GM12878 (cell line): ENCODE results near the gene GMPPA. TPM values are rescaled to one million over a fixed set of nuclear protein-coding genes. Genes with fewer than 3 reads are reported as not detected.

Experiments
- ATAC-seq: fragments of 200-7000 bp; cut with Tn5 transposase; 3 replicates; pipeline ENCODE4 v1.9.1; 2020; ENCODE audit warnings: mild to moderate bottlenecking, moderate library complexity
- BruUV-seq: library from RNA; stranded (reverse); fragments of 400-500 nt; replicated peaks from 2 replicates; lab custom pipeline; 2021; lab: Mats Ljungman, UMichigan
- CTCF ChIA-PET: fragments of 300-600 bp; sonication (Branson Sonifier 250); formaldehyde crosslinking; extraction: SDS; loops from one replicate; lab custom pipeline; 2021; ENCODE audit warnings: inconsistent platforms; lab: Yijun Ruan, JAX
- POLR2A ChIA-PET: fragments of 350-600 bp; formaldehyde crosslinking; extraction: SDS; loops from one replicate; lab custom pipeline; 2021; ENCODE audit warnings: inconsistent platforms; lab: Charles Lee
- RAD21 ChIA-PET: fragments of 300-600 bp; sonication (Branson Sonifier 250); formaldehyde crosslinking; loops from one replicate; lab custom pipeline; 2023; ENCODE audit warnings: antibody characterized with exemption; ENCODE audit not compliant: unreplicated experiment; lab: Charles Lee
- SMC1A ChIA-PET: fragments of 300-600 bp; sonication (Branson Sonifier 250); formaldehyde crosslinking; loops from one replicate; lab custom pipeline; 2023; ENCODE audit not compliant: unreplicated experiment, uncharacterized antibody; lab: Charles Lee
- DNase-seq: peaks from one replicate; pipeline ENCODE4 v3.0.0-alpha.2; 2011; ENCODE audit warnings: low read depth, low spot score
- FAIRE-seq: peaks from 3 replicates; lab custom pipeline; 2011; peaks lifted over from hg19 to GRCh38; lab: Jason Lieb, UNC
- H2AFZ ChIP-seq: 2 replicates; pipeline ENCODE4 v1.6.0; 2011; ENCODE audit warnings: low read depth, low read length, control low read depth; ENCODE audit not compliant: control insufficient read depth
- H3K27ac ChIP-seq: 2 replicates; pipeline ENCODE4 v1.5.1; 2011; ENCODE audit warnings: control low read depth; ENCODE audit not compliant: control insufficient read depth, insufficient read depth
- H3K27me3 ChIP-seq, 2 experiments: replicated peaks in 1 of 2; 2 replicates each; pipeline versions ENCODE4 v1.6.0 to v1.6.1; 2011; ENCODE audit warnings: low read length in 1 of 2; ENCODE audit not compliant: control insufficient read depth in 2 of 2, insufficient read depth in 2 of 2
- H3K36me3 ChIP-seq, 2 experiments: 2 replicates each; pipeline ENCODE4 v1.5.1; 2011; ENCODE audit warnings: low read length in 1 of 2; ENCODE audit not compliant: control insufficient read depth in 2 of 2, insufficient read depth in 2 of 2
- H3K4me1 ChIP-seq: 2 replicates; pipeline ENCODE4 v1.6.1; 2011; ENCODE audit warnings: mild to moderate bottlenecking, low read length, moderate library complexity, mixed read lengths; ENCODE audit not compliant: control insufficient read depth, insufficient read depth
- H3K4me2 ChIP-seq: 2 replicates; pipeline ENCODE4 v1.6.0; 2011; ENCODE audit warnings: control low read depth; ENCODE audit not compliant: control insufficient read depth, insufficient read depth
- H3K4me3 ChIP-seq: fragments of 200-600 bp; sonication (generic); 2 replicates; pipeline ENCODE4 v1.5.1; 2016
- H3K79me2 ChIP-seq: 2 replicates; pipeline ENCODE4 v1.6.0; 2011; ENCODE audit warnings: low read length; ENCODE audit not compliant: control insufficient read depth, insufficient read depth
- H3K9ac ChIP-seq: 2 replicates; pipeline ENCODE4 v1.8.0; 2011; ENCODE audit warnings: low read length, control low read depth, mixed read lengths; ENCODE audit not compliant: control insufficient read depth, insufficient read depth
- H3K9me3 ChIP-seq: replicated peaks from 3 replicates; pipeline ENCODE4 v1.5.1; 2011; ENCODE audit warnings: mild to moderate bottlenecking, low read length; ENCODE audit not compliant: control insufficient read depth, insufficient read depth
- H4K20me1 ChIP-seq: 2 replicates; pipeline ENCODE4 v1.6.0; 2011; ENCODE audit not compliant: control insufficient read depth, insufficient read depth
- EGR1 ChIP-seq, 2 experiments: IDR thresholded peaks; 1 replicate in 1 of 2; 2 replicates in 1 of 2; pipeline ENCODE4 v1.6.1; 2011 to 2012; ENCODE audit warnings: low read depth in 2 of 2, low read length in 2 of 2, borderline replicate concordance in 1 of 2, mild to moderate bottlenecking in 1 of 2, moderate library complexity in 1 of 2
- FOS ChIP-seq: IDR thresholded peaks from 3 replicates; pipeline ENCODE4 v1.6.1; 2011; ENCODE audit warnings: borderline replicate concordance; ENCODE audit not compliant: insufficient read length; ENCODE audit errors: extremely low read depth
- PKNOX1 ChIP-seq: fragments of 450-650 bp; IDR thresholded peaks from 2 replicates; pipeline ENCODE4 v1.6.1; 2016; ENCODE audit warnings: mild to moderate bottlenecking
- PML ChIP-seq: IDR thresholded peaks from 2 replicates; pipeline ENCODE4 v1.6.1; 2012; ENCODE audit warnings: low read length, inconsistent platforms
- WGBS: methylation state at CpG from one replicate; pipeline ENCODE4 v1.1.6; 2016; ENCODE audit warnings: low lambda C conversion rate; ENCODE audit not compliant: insufficient replicate concordance, insufficient coverage; ENCODE audit errors: missing lambda C conversion rate; 5-methylcytosine and 5-hydroxymethylcytosine counted together
- in situ Hi-C: fragments of 300-500 bp; cut with MboI; formaldehyde crosslinking; loops from 9 replicates; pipeline ENCODE4 v1.14.3; 2018; ENCODE audit warnings: mixed read lengths
- intact Hi-C: fragments of 100-400 bp; cut with micrococcal nuclease; formaldehyde crosslinking; loops from one replicate; pipeline ENCODE4 v1.14.2; 2022; ENCODE audit not compliant: unreplicated experiment
- polyA plus RNA-seq, 11 experiments: library from polyadenylated mRNA; depleted of rRNA in 4 of 11; unstranded in 6 of 11; stranded (reverse) in 5 of 11; fragments of >200 nt; fragmentation: Nextera tagmentation in 4 of 11; fragmentation: Illumina TruSeq in 1 of 11; extraction: Ambion mirVana in 4 of 11; extraction: Trizol in 1 of 11; gene quantifications; 1 replicate in 1 of 11; 2 replicates in 10 of 11; pipeline versions ENCODE4 v1.2.1 to v1.2.3, GENCODE V29; 2011 to 2016; ENCODE audit warnings: inconsistent platforms in 2 of 11, missing spikeins in 2 of 11, low read depth in 1 of 11
- total RNA-seq, 4 experiments: library from RNA; depleted of rRNA in 3 of 4; stranded (reverse); fragments of >200 nt in 3 of 4; fragmentation: Illumina TruSeq in 1 of 4; extraction: Trizol in 1 of 4; gene quantifications; 2 replicates each; pipeline versions ENCODE4 v1.2.1 to v1.2.3, GENCODE V29; 2013 to 2021

GMPPA gene
- total and polyA plus RNA-seq, 10 of the 15 experiments (the other 5 are each of a cell fraction or from before 2014, with no cell fraction given), result 1.9 to 83.2 (median 45.0) TPM

GRCh38 chr2:219514836-219515235 is 16.1 kb downstream of the GMPPA start (continued):
- no peak for TF ChIP-seq FOS
- TF ChIP-seq PML, result no peak

GRCh38 chr2:219515874-219516629 is 17.4 kb downstream of the GMPPA start:
- H3K4me3 ChIP-seq, result no peak overlapping the region
- peaks cover 11 to 20% of the 10 kb centered on the region in 2 experiments; a peak in 3 of 4 replicates for H3K27me3 ChIP-seq
- in situ Hi-C loops, result no loop called here
- BruUV-seq, result no TSS peak
- ChIA-PET POLR2A (no interaction called here), RAD21 (interaction anchor here (1.2 kb wide), 1 partner anchor 11 kb away, joined by 3 read pairs; no protein-coding TSS in a partner anchor), CTCF (interaction anchor here (0.9 to 1.2 kb wide), 2 partner anchors 15 to 20 kb away, joined by 3 to 4 read pairs; a partner anchor contains a TSS), SMC1A (no interaction called here)
- no peaks in the 10 kb centered on the region for H3K4me1 ChIP-seq
- no peak overlapping the region for H3K4me2 ChIP-seq
- H3K9me3 ChIP-seq, result no peaks in the 10 kb centered on the region
- 16% methylated on average over 17 of the region's 17 CpGs for WGBS
- H3K27ac ChIP-seq, result no peak overlapping the region
- intact Hi-C loops, result no loop called here
- no peaks in the 10 kb centered on the region for H3K79me2 ChIP-seq
- no peak overlapping the region for H2AFZ ChIP-seq
- FAIRE-seq (no peak), ATAC-seq (no peak), DNase-seq (no peak)
- peak; percentile 58 for TF ChIP-seq PKNOX1
- no peak for TF ChIP-seq EGR1 (IDR thresholded peaks at IDR 0.05; ENCODE audit: borderline replicate concordance in 1 of 2, low read depth in 2 of 2, low read length in 2 of 2)
- no peaks in the 10 kb centered on the region for H3K36me3 ChIP-seq
- H4K20me1 ChIP-seq, result no peaks in the 10 kb centered on the region
- H3K9ac ChIP-seq, result no peak overlapping the region
